OCI-LY7 (cell line): Measurements from ENCODE around the gene GNG7. TPM values are rescaled to one million over a fixed set of nuclear protein-coding genes. Genes with fewer than 3 reads are reported as not detected.

Source experiments
- BruUV-seq: library from RNA; stranded (reverse); fragments of 400-500 nt; replicated peaks from 2 replicates; lab custom pipeline; 2021; lab: Mats Ljungman, UMichigan
- CTCF ChIA-PET: fragments of 300-600 bp; sonication (Branson Sonifier 250); formaldehyde crosslinking; loops from one replicate; lab custom pipeline; 2022; ENCODE audit warnings: antibody characterized with exemption; ENCODE audit not compliant: unreplicated experiment; lab: Charles Lee
- POLR2A ChIA-PET: fragments of 300-600 bp; sonication (Branson Sonifier 250); formaldehyde crosslinking; loops from one replicate; lab custom pipeline; 2022; ENCODE audit warnings: antibody characterized with exemption; lab: Charles Lee
- DNase-seq: peaks from one replicate; pipeline ENCODE4 v3.0.0-alpha.2; 2015; ENCODE audit warnings: low spot score
- H2AFZ ChIP-seq: fragments of 200-600 bp; sonication (generic), shearing (Covaris generic); 2 replicates; pipeline ENCODE4 v1.6.1; 2014; ENCODE audit warnings: mild to moderate bottlenecking, antibody characterized with exemption, low read length, moderate library complexity
- H3K27ac ChIP-seq: fragments of 200-600 bp; sonication (generic); 2 replicates; pipeline ENCODE4 v1.5.1; 2014; ENCODE audit warnings: mixed run types, low read depth, mild to moderate bottlenecking, moderate library complexity, low read length, inconsistent platforms; ENCODE audit not compliant: poor library complexity, severe bottlenecking
- H3K36me3 ChIP-seq: fragments of 200-600 bp; sonication (generic); 2 replicates; pipeline ENCODE4 v1.6.1; 2014; ENCODE audit warnings: mild to moderate bottlenecking, antibody characterized with exemption, low read length, moderate library complexity, mixed read lengths; ENCODE audit not compliant: insufficient read depth
- H3K4me1 ChIP-seq: fragments of 200-600 bp; sonication (generic); 2 replicates; pipeline ENCODE4 v1.5.1; 2014; ENCODE audit warnings: mild to moderate bottlenecking, low read length; ENCODE audit not compliant: insufficient read depth, poor library complexity, severe bottlenecking
- H3K4me2 ChIP-seq: fragments of 200-600 bp; sonication (generic); 2 replicates; pipeline ENCODE4 v1.6.1; 2014; ENCODE audit warnings: mild to moderate bottlenecking, low read length
- H3K4me3 ChIP-seq: fragments of 200-600 bp; sonication (generic); 2 replicates; pipeline ENCODE4 v1.5.1; 2014; ENCODE audit warnings: mild to moderate bottlenecking, low read depth, low read length; ENCODE audit not compliant: poor library complexity, severe bottlenecking
- H3K79me2 ChIP-seq: fragments of 200-600 bp; sonication (generic); 2 replicates; pipeline ENCODE4 v1.6.1; 2016; ENCODE audit warnings: low read depth, mild to moderate bottlenecking, low read length, moderate library complexity, mixed read lengths; ENCODE audit not compliant: insufficient read depth
- H3K9me2 ChIP-seq: fragments of 200-600 bp; sonication (generic); 2 replicates; pipeline ENCODE4 v1.6.1; 2016; ENCODE audit warnings: mild to moderate bottlenecking, low read length, mixed read lengths; ENCODE audit not compliant: insufficient read depth
- H3K9me3 ChIP-seq: fragments of 200-600 bp; sonication (generic); 2 replicates; pipeline ENCODE4 v1.6.1; 2014; ENCODE audit warnings: mild to moderate bottlenecking, mixed run types, low read length, mixed read lengths
- H4K20me1 ChIP-seq: fragments of 200-600 bp; sonication (generic); 2 replicates; pipeline ENCODE4 v1.6.1; 2014; ENCODE audit warnings: mild to moderate bottlenecking, antibody characterized with exemption, low read length, moderate library complexity, mixed read lengths; ENCODE audit not compliant: insufficient read depth
- EZH2phosphoT487 ChIP-seq: fragments of 200-600 bp; sonication (generic); IDR thresholded peaks from 2 replicates; pipeline ENCODE4 v1.6.1; 2018; ENCODE audit warnings: low read depth, borderline replicate concordance, mild to moderate bottlenecking, mixed run types, antibody characterized with exemption, low read length, moderate library complexity, mixed read lengths
- intact Hi-C: fragments of 100-400 bp; cut with micrococcal nuclease; formaldehyde crosslinking; loops from one replicate; pipeline ENCODE4 v1.10.0; 2022; ENCODE audit not compliant: unreplicated experiment
- total RNA-seq, 2 experiments: library from RNA; depleted of rRNA in 1 of 2; stranded (reverse); fragments of >200 nt in 1 of 2; shearing (Covaris generic) in 1 of 2; gene quantifications; 2 replicates each; pipeline ENCODE4 v1.2.3, GENCODE V29; 2014 to 2022
- TF ChIP-seq, protein P1 (sequence below): fragments of 200-600 bp; sonication (generic); conservative IDR thresholded peaks from 2 replicates; pipeline ENCODE4 v1.5.1; 2014; ENCODE audit warnings: mild to moderate bottlenecking, antibody characterized with exemption, low read length, moderate library complexity, mixed read lengths

The GNG7 gene
- total RNA-seq, 2 experiments from 2014 or later: 13.9 to 15.3 TPM

DNA sequence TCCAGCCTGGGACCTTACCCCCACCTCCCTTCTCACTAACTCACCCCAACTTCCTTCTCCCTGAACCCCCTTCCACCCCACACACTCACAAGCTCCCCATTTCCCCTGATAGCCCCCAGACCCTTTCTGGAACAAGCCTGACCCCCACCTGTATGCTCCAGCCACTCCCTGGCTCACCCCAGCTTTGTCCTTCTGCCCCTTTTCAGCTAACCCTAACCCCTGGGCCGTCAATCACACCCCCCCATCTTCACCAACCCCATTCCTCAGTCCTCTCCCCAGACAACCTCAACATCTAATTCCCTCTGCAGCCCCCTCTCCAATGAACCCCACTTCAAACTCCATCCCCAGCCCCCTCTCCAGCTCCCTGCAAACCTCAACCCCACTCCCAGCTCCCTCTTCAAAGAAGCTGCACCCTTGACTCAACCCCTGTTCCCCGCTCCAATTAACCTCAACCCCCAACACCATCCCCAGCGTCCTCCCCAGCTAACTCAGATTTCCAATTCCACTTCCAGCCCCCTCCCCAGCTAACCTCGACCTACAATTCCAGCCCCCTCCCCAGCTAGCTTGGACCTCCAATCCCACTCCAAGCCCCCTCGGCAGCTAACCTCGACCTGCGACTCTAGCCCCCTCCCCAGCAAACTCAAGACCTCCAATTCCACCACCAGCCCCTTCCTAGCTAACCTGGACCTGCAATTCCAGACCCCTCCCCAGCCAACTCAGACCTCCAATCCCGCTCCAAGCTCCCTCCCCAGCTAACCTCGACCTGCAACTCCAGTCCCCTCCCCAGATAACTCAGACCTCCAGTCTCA is 929 bp downstream of the GNG7 start:
- Histone ChIP-seq H3K4me3 (peak overlapping the region; percentile 78), H3K79me2 (no peaks in the 10 kb centered on the region), H3K27ac (no peak overlapping the region), H2AFZ (no peak overlapping the region), H3K36me3 (no peaks in the 10 kb centered on the region), H3K4me1 (peaks cover 58% of the 10 kb centered on the region), H3K9me2 (no peaks in the 10 kb centered on the region), H3K9me3 (no peaks in the 10 kb centered on the region), H4K20me1 (peaks cover 4% of the 10 kb centered on the region; the same call in 1 of the 2 replicates), H3K4me2 (peak overlapping the region; percentile 76)
- CTCF ChIA-PET: interaction anchor here (0.6 kb wide), 1 partner anchor 161 kb away, joined by 3 read pairs; no protein-coding TSS in a partner anchor
- BruUV-seq: no TSS peak
- POLR2A ChIA-PET: interaction anchor here (0.6 to 1.5 kb wide), 4 partner anchors 9 to 225 kb away, joined by 3 to 4 read pairs (median 3); partner anchors contain the start of gene GADD45B
- no peak for DNase-seq
- TF ChIP-seq, protein P1, sequence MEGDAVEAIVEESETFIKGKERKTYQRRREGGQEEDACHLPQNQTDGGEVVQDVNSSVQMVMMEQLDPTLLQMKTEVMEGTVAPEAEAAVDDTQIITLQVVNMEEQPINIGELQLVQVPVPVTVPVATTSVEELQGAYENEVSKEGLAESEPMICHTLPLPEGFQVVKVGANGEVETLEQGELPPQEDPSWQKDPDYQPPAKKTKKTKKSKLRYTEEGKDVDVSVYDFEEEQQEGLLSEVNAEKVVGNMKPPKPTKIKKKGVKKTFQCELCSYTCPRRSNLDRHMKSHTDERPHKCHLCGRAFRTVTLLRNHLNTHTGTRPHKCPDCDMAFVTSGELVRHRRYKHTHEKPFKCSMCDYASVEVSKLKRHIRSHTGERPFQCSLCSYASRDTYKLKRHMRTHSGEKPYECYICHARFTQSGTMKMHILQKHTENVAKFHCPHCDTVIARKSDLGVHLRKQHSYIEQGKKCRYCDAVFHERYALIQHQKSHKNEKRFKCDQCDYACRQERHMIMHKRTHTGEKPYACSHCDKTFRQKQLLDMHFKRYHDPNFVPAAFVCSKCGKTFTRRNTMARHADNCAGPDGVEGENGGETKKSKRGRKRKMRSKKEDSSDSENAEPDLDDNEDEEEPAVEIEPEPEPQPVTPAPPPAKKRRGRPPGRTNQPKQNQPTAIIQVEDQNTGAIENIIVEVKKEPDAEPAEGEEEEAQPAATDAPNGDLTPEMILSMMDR: no peak
- no peak for TF ChIP-seq EZH2phosphoT487
- intact Hi-C loops: no loop called here

DNA sequence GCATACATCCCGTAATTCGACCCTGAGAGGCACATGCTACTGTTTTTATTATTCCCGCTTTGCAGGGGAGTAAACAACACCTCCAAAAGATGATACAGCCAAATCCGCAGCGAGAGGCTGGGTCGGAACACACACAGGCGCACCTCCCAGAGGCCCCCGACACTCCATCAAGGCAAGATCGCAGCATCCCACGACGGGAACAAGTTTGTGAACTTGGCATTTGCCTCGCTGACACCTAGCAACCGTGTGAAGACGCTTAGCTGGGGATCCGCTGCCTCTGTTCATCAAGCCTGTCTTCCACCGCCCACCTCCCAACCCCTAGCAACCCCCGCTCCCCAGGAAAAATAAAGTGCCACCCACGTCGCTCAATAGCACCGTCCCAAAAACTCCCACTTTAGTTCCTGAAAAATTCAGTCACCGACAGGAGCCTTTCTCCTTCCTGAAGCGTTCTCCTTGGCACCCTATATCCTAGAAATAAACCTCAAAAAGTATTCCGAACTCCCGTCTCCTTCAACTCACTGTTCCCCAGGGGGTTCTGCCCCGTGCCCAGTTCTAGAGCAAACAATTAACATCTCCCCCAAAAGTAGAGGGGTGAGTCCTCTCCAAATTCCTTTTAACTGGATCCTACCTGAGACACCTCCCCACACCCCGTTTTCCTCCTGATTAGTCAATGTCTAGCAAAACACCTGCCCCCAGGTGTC is 1.7 kb downstream of the GNG7 start:
- Histone ChIP-seq H3K36me3 (no peaks in the 10 kb centered on the region), H3K9me3 (no peaks in the 10 kb centered on the region), H3K27ac (peak overlapping the region; percentile 90), H3K79me2 (no peaks in the 10 kb centered on the region), H3K4me1 (peaks cover 65% of the 10 kb centered on the region), H4K20me1 (peaks cover 4% of the 10 kb centered on the region; the same call in 1 of the 2 replicates), H3K9me2 (no peaks in the 10 kb centered on the region), H3K4me2 (peak overlapping the region; percentile 76), H3K4me3 (peak overlapping the region; percentile 78), H2AFZ (no peak overlapping the region)
- intact Hi-C loops: no loop called here
- DNase-seq: peak; percentile 44
- BruUV-seq: no TSS peak
- TF ChIP-seq, protein P1: no peak
- no peak for TF ChIP-seq EZH2phosphoT487
- ChIA-PET POLR2A (interaction anchor here (0.7 to 1.5 kb wide), 3 partner anchors 10 to 224 kb away, joined by 3 to 4 read pairs (median 3); partner anchors contain the start of gene GADD45B), CTCF (no interaction called here)
